HepG2 (cell line): ENCODE results near the gene CTPS2. TPM values are rescaled to one million over a fixed set of nuclear protein-coding genes. Genes with fewer than 3 reads are reported as not detected.

Experiments used
- BCL6 ChIP-seq: IDR thresholded peaks from 2 replicates; pipeline ENCODE4 v1.6.1; 2016; ENCODE audit warnings: missing genetic modification reagents, missing compliant biosample characterization
- CCAR2 ChIP-seq: fragments of 200-400 bp; formaldehyde crosslinking; optimal IDR thresholded peaks from 2 replicates; pipeline ENCODE3; 2018; ENCODE audit warnings: low read depth, mild to moderate bottlenecking, low read length, moderate library complexity
- EP300 ChIP-seq, 3 experiments: sonication (generic) in 1 of 3; formaldehyde crosslinking in 1 of 3; IDR thresholded peaks; 2 replicates each; pipeline versions ENCODE4 v1.5.1 to v1.6.1; 2011 to 2020; ENCODE audit warnings: low read depth in 2 of 3, low read length in 2 of 3, borderline replicate concordance in 1 of 3, improper control_type of control experiment in 1 of 3, mild to moderate bottlenecking in 1 of 3, missing genetic modification reagents in 1 of 3, moderate library complexity in 1 of 3
- FLYWCH1 ChIP-seq: sonication (generic); formaldehyde crosslinking; IDR thresholded peaks from 2 replicates; pipeline ENCODE4 v1.8.1; 2023; ENCODE audit warnings: mild to moderate bottlenecking, missing genetic modification reagents
- FOSL1 ChIP-seq: sonication (generic); formaldehyde crosslinking; IDR thresholded peaks from 2 replicates; pipeline ENCODE4 v1.9.0; 2021; ENCODE audit warnings: missing genetic modification reagents, borderline replicate concordance
- GATAD2A ChIP-seq: IDR thresholded peaks from 2 replicates; pipeline ENCODE4 v1.6.1; 2016
- KLF16 ChIP-seq, 2 experiments: sonication (generic) in 1 of 2; formaldehyde crosslinking in 1 of 2; IDR thresholded peaks; 2 replicates each; pipeline versions ENCODE4 v1.6.1 to v1.8.0; 2016 to 2023; ENCODE audit warnings: missing genetic modification reagents in 2 of 2, missing compliant biosample characterization in 1 of 2
- MTA3 ChIP-seq: sonication (generic); formaldehyde crosslinking; IDR thresholded peaks from 2 replicates; pipeline ENCODE4 v1.4.0; 2020; ENCODE audit warnings: missing genetic modification reagents
- NCOR1 ChIP-seq: fragments of 200-600 bp; sonication (generic); IDR thresholded peaks from 2 replicates; pipeline ENCODE4 v1.7.0; 2017; ENCODE audit warnings: antibody characterized with exemption, low read length, borderline replicate concordance
- NR3C1 ChIP-seq: sonication (generic); formaldehyde crosslinking; IDR thresholded peaks from 2 replicates; pipeline ENCODE4 v1.4.0; 2020; ENCODE audit warnings: missing genetic modification reagents
- PAWR ChIP-seq: sonication (generic); formaldehyde crosslinking; IDR thresholded peaks from 2 replicates; pipeline ENCODE4 v1.4.0; 2020; ENCODE audit warnings: missing genetic modification reagents, mild to moderate bottlenecking, borderline replicate concordance
- RARA ChIP-seq: IDR thresholded peaks from 2 replicates; pipeline ENCODE4 v1.6.1; 2016; ENCODE audit warnings: missing genetic modification reagents, missing compliant biosample characterization
- TBX2 ChIP-seq: sonication (generic); formaldehyde crosslinking; IDR thresholded peaks from 2 replicates; pipeline ENCODE4 v1.5.0; 2020; ENCODE audit warnings: missing genetic modification reagents, mild to moderate bottlenecking, borderline replicate concordance
- YY1 ChIP-seq: IDR thresholded peaks from 2 replicates; pipeline ENCODE4 v1.6.1; 2011; ENCODE audit warnings: low read length, low read depth, moderate library complexity, mild to moderate bottlenecking; ENCODE audit not compliant: insufficient read depth, insufficient replicate concordance
- ZBTB46 ChIP-seq: sonication (generic); formaldehyde crosslinking; IDR thresholded peaks from 2 replicates; pipeline ENCODE4 v1.4.0; 2020; ENCODE audit warnings: mild to moderate bottlenecking, missing genetic modification reagents, borderline replicate concordance
- ZNF230 ChIP-seq: sonication (generic); formaldehyde crosslinking; IDR thresholded peaks from 2 replicates; pipeline ENCODE4 v1.4.0; 2020; ENCODE audit warnings: mild to moderate bottlenecking, missing genetic modification reagents
- ZNF263 ChIP-seq: sonication (generic); formaldehyde crosslinking; IDR thresholded peaks from 2 replicates; pipeline ENCODE4 v1.4.0; 2020; ENCODE audit warnings: missing genetic modification reagents
- ZNF33B ChIP-seq: sonication (generic); formaldehyde crosslinking; IDR thresholded peaks from 2 replicates; pipeline ENCODE4 v1.5.1; 2020; ENCODE audit warnings: mild to moderate bottlenecking, missing genetic modification reagents
- ZNF550 ChIP-seq: sonication (generic); formaldehyde crosslinking; IDR thresholded peaks from 2 replicates; pipeline ENCODE4 v1.4.0; 2020; ENCODE audit warnings: mild to moderate bottlenecking, missing genetic modification reagents, borderline replicate concordance
- ZNF598 ChIP-seq: sonication (generic); formaldehyde crosslinking; IDR thresholded peaks from 2 replicates; pipeline ENCODE4 v1.5.1; 2020; ENCODE audit warnings: mild to moderate bottlenecking, missing genetic modification reagents, borderline replicate concordance
- ZNF7 ChIP-seq: IDR thresholded peaks from 2 replicates; pipeline ENCODE4 v1.6.1; 2016; ENCODE audit warnings: missing biosample characterization, missing genetic modification reagents
- ZNF766 ChIP-seq: sonication (generic); formaldehyde crosslinking; IDR thresholded peaks from 2 replicates; pipeline ENCODE4 v1.5.0; 2020; ENCODE audit warnings: missing genetic modification reagents, borderline replicate concordance
- ZNF883 ChIP-seq: sonication (generic); formaldehyde crosslinking; IDR thresholded peaks from 2 replicates; pipeline ENCODE4 v1.5.1; 2020; ENCODE audit warnings: mild to moderate bottlenecking, missing genetic modification reagents; ENCODE audit errors: not compliant biosample characterization
- ZSCAN9 ChIP-seq: IDR thresholded peaks from 2 replicates; pipeline ENCODE4 v1.6.1; 2016; ENCODE audit warnings: borderline replicate concordance
- polyA plus RNA-seq, 8 experiments: library from polyadenylated mRNA; depleted of rRNA in 3 of 8; stranded (reverse) in 7 of 8; unstranded in 1 of 8; fragments of >200 nt; fragmentation: Illumina TruSeq in 4 of 8; extraction: Trizol in 4 of 8; gene quantifications; 2 replicates each; pipeline versions ENCODE4 v1.2.1 to v1.2.3, GENCODE V29; 2011 to 2016; ENCODE audit warnings: low read depth in 4 of 8, missing spikeins in 1 of 8, mixed read lengths in 1 of 8; ENCODE audit not compliant: insufficient read depth in 1 of 8
- total RNA-seq, 5 experiments: library from RNA; depleted of rRNA; stranded (reverse); fragments of >200 nt; fragmentation: Illumina TruSeq; extraction: Trizol; gene quantifications; 2 replicates each; pipeline ENCODE4 v1.2.3, GENCODE V29; 2016; ENCODE audit warnings: low read depth in 1 of 5
- TF ChIP-seq, protein P1 (sequence below): sonication (generic); formaldehyde crosslinking; IDR thresholded peaks from 2 replicates; pipeline ENCODE4 v1.8.0; 2022; ENCODE audit warnings: mild to moderate bottlenecking, missing genetic modification reagents, moderate library complexity
- TF ChIP-seq, protein P2 (sequence below): sonication (generic); formaldehyde crosslinking; IDR thresholded peaks from 2 replicates; pipeline ENCODE4 v1.9.0; 2021; ENCODE audit warnings: missing genetic modification reagents, borderline replicate concordance

Gene CTPS2
- total and polyA plus RNA-seq, 2 of the 13 experiments (the other 11 are each of a cell fraction or from before 2014, with no cell fraction given) = 10.3 to 26.1 TPM

- TF ChIP-seq ZNF550 (CRISPR knock-in tag) = no peak
- TF ChIP-seq BCL6 = peak; percentile 75
- no peak for TF ChIP-seq MTA3 (CRISPR knock-in tag)
- peak in 1 of 2 experiments; percentile 45; a peak in 2 of 4 replicates for TF ChIP-seq EP300 (IDR thresholded peaks at IDR 0.05; ENCODE audit: low read depth in 2 of 2, low read length in 2 of 2)
- no peak for TF ChIP-seq EP300 (CRISPR knock-in tag; IDR thresholded peaks at IDR 0.05; ENCODE audit: borderline replicate concordance)
- TF ChIP-seq ZSCAN9 = no peak
- TF ChIP-seq NCOR1 = no peak
- TF ChIP-seq ZNF263 (CRISPR knock-in tag) = peak; percentile 52; the same call in 1 of the 2 replicates
- TF ChIP-seq ZBTB46 (CRISPR knock-in tag) = no peak
- TF ChIP-seq KLF16 (CRISPR knock-in tag; IDR thresholded peaks at IDR 0.05) = no peak
- TF ChIP-seq ZNF766 (CRISPR knock-in tag) = no peak
- TF ChIP-seq GATAD2A (CRISPR knock-in tag) = peak; percentile 77
- no peak for TF ChIP-seq FOSL1
- no peak for TF ChIP-seq YY1
- no peak for TF ChIP-seq PAWR
- TF ChIP-seq ZNF230 (CRISPR knock-in tag) = no peak
- TF ChIP-seq, protein P1, sequence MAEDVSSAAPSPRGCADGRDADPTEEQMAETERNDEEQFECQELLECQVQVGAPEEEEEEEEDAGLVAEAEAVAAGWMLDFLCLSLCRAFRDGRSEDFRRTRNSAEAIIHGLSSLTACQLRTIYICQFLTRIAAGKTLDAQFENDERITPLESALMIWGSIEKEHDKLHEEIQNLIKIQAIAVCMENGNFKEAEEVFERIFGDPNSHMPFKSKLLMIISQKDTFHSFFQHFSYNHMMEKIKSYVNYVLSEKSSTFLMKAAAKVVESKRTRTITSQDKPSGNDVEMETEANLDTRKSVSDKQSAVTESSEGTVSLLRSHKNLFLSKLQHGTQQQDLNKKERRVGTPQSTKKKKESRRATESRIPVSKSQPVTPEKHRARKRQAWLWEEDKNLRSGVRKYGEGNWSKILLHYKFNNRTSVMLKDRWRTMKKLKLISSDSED (CRISPR knock-in tag) = no peak
- TF ChIP-seq, protein P2, sequence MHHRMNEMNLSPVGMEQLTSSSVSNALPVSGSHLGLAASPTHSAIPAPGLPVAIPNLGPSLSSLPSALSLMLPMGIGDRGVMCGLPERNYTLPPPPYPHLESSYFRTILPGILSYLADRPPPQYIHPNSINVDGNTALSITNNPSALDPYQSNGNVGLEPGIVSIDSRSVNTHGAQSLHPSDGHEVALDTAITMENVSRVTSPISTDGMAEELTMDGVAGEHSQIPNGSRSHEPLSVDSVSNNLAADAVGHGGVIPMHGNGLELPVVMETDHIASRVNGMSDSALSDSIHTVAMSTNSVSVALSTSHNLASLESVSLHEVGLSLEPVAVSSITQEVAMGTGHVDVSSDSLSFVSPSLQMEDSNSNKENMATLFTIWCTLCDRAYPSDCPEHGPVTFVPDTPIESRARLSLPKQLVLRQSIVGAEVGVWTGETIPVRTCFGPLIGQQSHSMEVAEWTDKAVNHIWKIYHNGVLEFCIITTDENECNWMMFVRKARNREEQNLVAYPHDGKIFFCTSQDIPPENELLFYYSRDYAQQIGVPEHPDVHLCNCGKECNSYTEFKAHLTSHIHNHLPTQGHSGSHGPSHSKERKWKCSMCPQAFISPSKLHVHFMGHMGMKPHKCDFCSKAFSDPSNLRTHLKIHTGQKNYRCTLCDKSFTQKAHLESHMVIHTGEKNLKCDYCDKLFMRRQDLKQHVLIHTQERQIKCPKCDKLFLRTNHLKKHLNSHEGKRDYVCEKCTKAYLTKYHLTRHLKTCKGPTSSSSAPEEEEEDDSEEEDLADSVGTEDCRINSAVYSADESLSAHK (CRISPR knock-in tag) = no peak
- no peak for TF ChIP-seq ZNF7 (CRISPR knock-in tag)
- no peak for TF ChIP-seq CCAR2
- no peak for TF ChIP-seq ZNF883 (CRISPR knock-in tag)
- no peak for TF ChIP-seq NR3C1 (CRISPR knock-in tag)
- TF ChIP-seq TBX2 (CRISPR knock-in tag) = 0 out of 2 replicates have a peak, but pooled peaks have one; percentile 37
- TF ChIP-seq ZNF598 = no peak
- TF ChIP-seq FLYWCH1 (CRISPR knock-in tag) = no peak
- peak; percentile 91 for TF ChIP-seq RARA
- TF ChIP-seq ZNF33B = no peak
These were observed 33.2 kb upstream of the CTPS2 start (continued) for GRCh38 chrX:16745659-16746058.
